ENCODE measurements around the gene ZCCHC2. TPM values are rescaled to one million over a fixed set of nuclear protein-coding genes. Genes with fewer than 3 reads are reported as not detected.
A peak's percentile ranks its signal among the peaks of the same experiment; 100 is the strongest.

The ZCCHC2 gene
- total RNA-seq, 1 donor from 2014 or later = 18.5 TPM

DNA sequence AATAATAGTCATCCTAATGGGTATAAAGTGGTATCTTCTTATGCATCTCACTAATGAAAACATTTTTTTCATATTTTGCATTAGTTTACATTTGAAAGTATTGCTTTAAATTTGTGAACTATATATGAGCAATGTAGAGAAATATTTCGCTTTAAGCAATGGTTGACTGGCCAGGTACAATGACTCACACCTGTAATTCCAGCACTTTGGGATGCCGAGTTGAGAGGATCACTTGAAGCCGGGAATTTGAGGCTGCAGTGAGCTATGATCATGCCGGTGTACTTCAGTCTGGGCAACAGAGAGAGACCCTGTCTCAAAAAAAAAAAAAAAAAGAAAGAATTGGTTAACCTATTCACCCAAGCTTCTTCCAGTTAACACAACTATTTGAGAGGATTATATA is 15.1 kb downstream of the ZCCHC2 start:
- no peak for DNase-seq (ENCODE audit: low spot score, unreplicated experiment)
- H3K9me3 Mint-ChIP-seq (ENCODE audit: low read depth) = no peaks in the 10 kb centered on the region

DNA sequence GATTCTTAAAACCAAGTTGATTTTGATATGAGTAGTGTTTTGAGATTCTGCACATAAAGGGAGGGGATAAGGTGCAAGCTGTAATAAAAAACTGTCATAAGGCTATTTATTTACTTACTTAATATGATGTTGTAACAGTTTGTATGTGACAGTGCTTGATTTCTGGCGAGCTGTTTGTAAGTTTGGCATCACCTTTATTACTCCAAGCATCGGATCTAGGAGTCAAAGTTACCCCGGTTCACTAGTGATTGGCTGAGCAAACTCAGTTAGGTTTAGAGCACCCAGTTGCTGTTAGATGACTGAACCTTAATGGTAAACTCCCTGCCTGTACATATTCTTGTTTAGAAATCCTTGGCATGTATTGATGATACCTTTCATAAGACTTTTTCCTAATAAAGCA is 16.1 kb downstream of the ZCCHC2 start:
- Mint-ChIP-seq H3K4me3 (ENCODE audit: low read depth) (no peak overlapping the region), H3K4me1 (ENCODE audit: low read depth) (peaks cover 3% of the 10 kb centered on the region), H3K27ac (no peak overlapping the region), H3K36me3 (ENCODE audit: insufficient read depth) (peaks cover 4% of the 10 kb centered on the region), H3K27me3 (no peaks in the 10 kb centered on the region), H3K9me3 (ENCODE audit: low read depth) (no peaks in the 10 kb centered on the region)
- TF ChIP-seq, protein P1, sequence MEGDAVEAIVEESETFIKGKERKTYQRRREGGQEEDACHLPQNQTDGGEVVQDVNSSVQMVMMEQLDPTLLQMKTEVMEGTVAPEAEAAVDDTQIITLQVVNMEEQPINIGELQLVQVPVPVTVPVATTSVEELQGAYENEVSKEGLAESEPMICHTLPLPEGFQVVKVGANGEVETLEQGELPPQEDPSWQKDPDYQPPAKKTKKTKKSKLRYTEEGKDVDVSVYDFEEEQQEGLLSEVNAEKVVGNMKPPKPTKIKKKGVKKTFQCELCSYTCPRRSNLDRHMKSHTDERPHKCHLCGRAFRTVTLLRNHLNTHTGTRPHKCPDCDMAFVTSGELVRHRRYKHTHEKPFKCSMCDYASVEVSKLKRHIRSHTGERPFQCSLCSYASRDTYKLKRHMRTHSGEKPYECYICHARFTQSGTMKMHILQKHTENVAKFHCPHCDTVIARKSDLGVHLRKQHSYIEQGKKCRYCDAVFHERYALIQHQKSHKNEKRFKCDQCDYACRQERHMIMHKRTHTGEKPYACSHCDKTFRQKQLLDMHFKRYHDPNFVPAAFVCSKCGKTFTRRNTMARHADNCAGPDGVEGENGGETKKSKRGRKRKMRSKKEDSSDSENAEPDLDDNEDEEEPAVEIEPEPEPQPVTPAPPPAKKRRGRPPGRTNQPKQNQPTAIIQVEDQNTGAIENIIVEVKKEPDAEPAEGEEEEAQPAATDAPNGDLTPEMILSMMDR (IDR thresholded peaks at IDR 0.05; ENCODE audit: unreplicated experiment) = no peak
- no peak for DNase-seq (ENCODE audit: low spot score, unreplicated experiment)

More for the DNA sequence above, 15.1 kb downstream of the ZCCHC2 start:
- Mint-ChIP-seq H3K4me3 (ENCODE audit: low read depth) (no peak overlapping the region), H3K27me3 (no peaks in the 10 kb centered on the region), H3K27ac (no peak overlapping the region), H3K4me1 (ENCODE audit: low read depth) (peaks cover 3% of the 10 kb centered on the region), H3K36me3 (ENCODE audit: insufficient read depth) (no peaks in the 10 kb centered on the region)
- TF ChIP-seq, protein P1 (IDR thresholded peaks at IDR 0.05; ENCODE audit: unreplicated experiment) = no peak

DNA sequence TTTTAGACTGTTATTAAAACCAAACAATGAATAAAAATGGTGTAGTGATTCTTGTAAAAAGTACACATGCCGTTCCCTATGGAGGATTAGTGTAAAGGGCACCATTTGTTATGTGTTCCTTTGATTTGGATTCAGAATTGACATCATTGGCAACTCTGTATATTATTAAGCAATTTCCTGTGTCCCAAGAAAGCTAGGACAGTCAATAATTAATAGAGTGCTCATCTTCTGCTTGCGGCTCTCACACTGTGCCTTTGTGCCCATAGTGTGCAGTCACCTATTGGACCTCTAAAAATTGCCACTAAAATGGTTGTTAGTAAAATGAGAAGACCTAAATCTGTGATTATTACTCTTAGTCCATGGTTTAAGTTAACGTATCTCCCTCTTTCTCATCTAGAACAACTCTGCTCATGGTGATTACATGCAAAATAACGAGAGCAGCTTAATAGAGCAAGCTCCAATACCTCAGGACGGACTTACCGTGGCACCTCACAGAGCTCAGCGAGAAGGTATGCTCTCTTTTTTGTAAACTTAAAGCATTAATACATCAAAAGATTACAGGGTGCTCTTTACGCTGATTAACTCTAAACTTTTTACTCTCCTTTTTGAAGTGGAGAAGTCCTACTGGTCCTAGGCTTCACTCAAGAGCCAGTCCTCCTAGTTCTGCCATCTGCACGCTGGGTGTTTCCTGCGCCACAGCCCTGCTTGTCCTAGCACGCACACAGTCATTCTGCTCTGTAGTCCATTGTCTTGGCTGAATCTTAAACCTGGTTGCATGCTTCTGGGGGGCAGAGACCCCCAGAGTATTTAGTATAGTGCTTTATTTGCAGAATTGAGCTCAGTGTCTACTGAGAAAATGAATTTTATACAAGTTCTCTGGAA is 16.7 kb downstream of the ZCCHC2 start:
- H3K9me3 Mint-ChIP-seq (ENCODE audit: low read depth) = no peaks in the 10 kb centered on the region

DNA sequence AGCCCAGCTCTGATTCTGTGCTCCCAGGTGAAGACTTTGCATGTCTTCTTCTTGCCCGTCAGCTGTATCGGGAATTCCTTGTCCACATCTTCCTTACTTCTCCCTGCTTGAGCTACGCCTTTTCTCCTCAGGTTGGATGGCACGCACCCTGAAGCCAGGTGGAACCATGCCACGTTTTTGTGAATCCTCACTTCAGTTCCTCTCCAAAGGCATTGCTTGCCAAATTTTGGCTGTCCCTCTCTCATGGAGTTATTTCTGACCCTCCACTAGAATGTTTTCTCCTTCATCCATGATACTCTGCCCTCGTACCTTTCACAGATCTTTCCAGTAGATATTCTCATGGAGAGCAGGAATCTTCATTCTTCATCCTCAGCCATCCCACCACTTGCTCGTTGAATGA is 20.2 kb downstream of the ZCCHC2 start:
- Mint-ChIP-seq H3K4me1 (ENCODE audit: low read depth) (peaks cover 2% of the 10 kb centered on the region), H3K27ac (peak overlapping the region; percentile 34), H3K4me3 (ENCODE audit: low read depth) (no peak overlapping the region), H3K27me3 (no peaks in the 10 kb centered on the region), H3K9me3 (ENCODE audit: low read depth) (no peaks in the 10 kb centered on the region), H3K36me3 (ENCODE audit: insufficient read depth) (peaks cover 6% of the 10 kb centered on the region)
- no peak for DNase-seq (ENCODE audit: low spot score, unreplicated experiment)
- TF ChIP-seq, protein P1 (IDR thresholded peaks at IDR 0.05; ENCODE audit: unreplicated experiment) = no peak

More for the DNA sequence above, 16.7 kb downstream of the ZCCHC2 start:
- Mint-ChIP-seq H3K4me3 (ENCODE audit: low read depth) (no peak overlapping the region), H3K27ac (no peak overlapping the region), H3K36me3 (ENCODE audit: insufficient read depth) (peaks cover 4% of the 10 kb centered on the region), H3K4me1 (ENCODE audit: low read depth) (peaks cover 2% of the 10 kb centered on the region), H3K27me3 (no peaks in the 10 kb centered on the region)
- TF ChIP-seq, protein P1 (IDR thresholded peaks at IDR 0.05; ENCODE audit: unreplicated experiment) = no peak
- DNase-seq (ENCODE audit: low spot score, unreplicated experiment) = no peak

DNA sequence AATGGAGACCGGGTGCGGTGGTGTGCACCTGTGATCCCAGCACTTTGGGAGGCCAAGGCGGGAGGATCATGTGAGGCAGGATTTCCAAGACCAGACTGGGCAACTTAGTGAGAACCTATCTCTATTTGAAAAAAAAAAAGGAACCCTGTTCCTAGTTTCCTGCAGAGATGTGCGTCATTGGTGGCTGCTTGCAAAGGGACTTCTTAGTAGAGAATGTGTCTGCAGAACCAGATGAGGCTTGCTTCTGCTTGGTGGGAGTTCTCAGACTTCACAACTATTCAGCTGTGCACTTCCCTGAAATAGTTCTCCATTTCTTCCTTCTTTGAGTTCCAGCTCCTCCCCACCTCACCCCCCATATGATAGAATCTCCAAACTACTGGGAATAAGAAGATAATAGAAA is 22.3 kb downstream of the ZCCHC2 start:
- TF ChIP-seq, protein P1 (IDR thresholded peaks at IDR 0.05; ENCODE audit: unreplicated experiment) = no peak
- peaks cover 6% of the 10 kb centered on the region for H3K36me3 Mint-ChIP-seq (ENCODE audit: insufficient read depth)
- no peak overlapping the region for H3K27ac Mint-ChIP-seq
- no peak for DNase-seq (ENCODE audit: low spot score, unreplicated experiment)
- no peak overlapping the region for H3K4me3 Mint-ChIP-seq (ENCODE audit: low read depth)
- H3K4me1 Mint-ChIP-seq (ENCODE audit: low read depth) = peaks cover 2% of the 10 kb centered on the region
- H3K27me3 Mint-ChIP-seq = no peaks in the 10 kb centered on the region
- H3K9me3 Mint-ChIP-seq (ENCODE audit: low read depth) = no peaks in the 10 kb centered on the region

Measured in progenitor cell of endocrine pancreas (in vitro differentiated cells).